Measurements from ENCODE around the gene IPPK. TPM values are rescaled to one million over a fixed set of nuclear protein-coding genes. Genes with fewer than 3 reads are reported as not detected.

IPPK gene
- total RNA-seq, 5 donors from 2014 or later (not counting 1 experiment from before 2014, with no cell fraction given): 7.5 to 9.6 (median 8.3) TPM

DNA sequence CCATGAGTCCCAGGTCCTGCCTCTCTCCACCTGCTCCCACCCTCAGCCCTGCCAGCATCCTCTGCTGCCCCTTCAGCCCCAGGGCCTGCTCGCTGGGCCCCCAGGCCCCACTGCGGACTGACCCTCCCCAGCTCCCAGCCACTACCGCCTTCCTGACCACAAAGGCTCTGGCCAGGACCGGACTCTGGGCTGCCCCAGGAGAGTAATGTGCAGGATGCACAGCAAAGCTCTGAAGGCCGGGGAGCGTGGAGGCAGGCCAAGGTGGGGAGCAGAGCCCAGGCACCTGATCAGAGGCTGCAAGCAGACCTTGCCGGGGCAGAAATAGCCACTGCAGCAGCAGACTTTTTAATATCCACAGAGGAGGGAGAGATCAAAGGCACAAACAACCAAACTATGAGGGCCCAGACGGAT, 27.9 kb downstream of the IPPK start:
- H3K27me3 ChIP-seq (replicated peaks in 1 of 2; ENCODE audit: control insufficient read depth in 2 of 2, extremely low read depth in 1 of 2, insufficient read depth in 2 of 2, low read length in 1 of 2): no peaks in the 10 kb centered on the region
- ChIA-PET POLR2A (no interaction called here), CTCF (no interaction called here)
- Mint-ChIP-seq H3K36me3 (peaks cover 71% of the 10 kb centered on the region), H3K4me1 (no peaks in the 10 kb centered on the region), H3K9me3 (peaks cover 0 to 18% (median 10%) of the 10 kb centered on the region in 3 donors), H3K4me3 (no peak overlapping the region), H3K27ac (no peak overlapping the region), H3K27me3 (no peaks in the 10 kb centered on the region)
- no peaks in the 10 kb centered on the region for H3K4me1 ChIP-seq (ENCODE audit: control insufficient read depth in 1 of 2, extremely low read depth in 1 of 2, insufficient read depth in 2 of 2, low read length in 2 of 2)
- H3K9me3 ChIP-seq: no peaks in the 10 kb centered on the region
- DNase-seq: no peak
- peaks cover 17 to 85% of the 10 kb centered on the region in 2 donors for H3K36me3 ChIP-seq (ENCODE audit: control insufficient read depth in 2 of 2, extremely low read depth in 1 of 2, insufficient read depth in 1 of 2, low read length in 1 of 2)
- no peak overlapping the region for H3K27ac ChIP-seq (ENCODE audit: low read length)
- WGBS (ENCODE audit: insufficient coverage): 100% methylated on average over 4 of the region's 8 CpGs
- no peak overlapping the region for H3K4me3 ChIP-seq (ENCODE audit: control insufficient read depth in 1 of 2, extremely low read depth in 1 of 2, low read length in 1 of 2)
- ATAC-seq (replicated peaks in 1 of 4): no peak

DNA sequence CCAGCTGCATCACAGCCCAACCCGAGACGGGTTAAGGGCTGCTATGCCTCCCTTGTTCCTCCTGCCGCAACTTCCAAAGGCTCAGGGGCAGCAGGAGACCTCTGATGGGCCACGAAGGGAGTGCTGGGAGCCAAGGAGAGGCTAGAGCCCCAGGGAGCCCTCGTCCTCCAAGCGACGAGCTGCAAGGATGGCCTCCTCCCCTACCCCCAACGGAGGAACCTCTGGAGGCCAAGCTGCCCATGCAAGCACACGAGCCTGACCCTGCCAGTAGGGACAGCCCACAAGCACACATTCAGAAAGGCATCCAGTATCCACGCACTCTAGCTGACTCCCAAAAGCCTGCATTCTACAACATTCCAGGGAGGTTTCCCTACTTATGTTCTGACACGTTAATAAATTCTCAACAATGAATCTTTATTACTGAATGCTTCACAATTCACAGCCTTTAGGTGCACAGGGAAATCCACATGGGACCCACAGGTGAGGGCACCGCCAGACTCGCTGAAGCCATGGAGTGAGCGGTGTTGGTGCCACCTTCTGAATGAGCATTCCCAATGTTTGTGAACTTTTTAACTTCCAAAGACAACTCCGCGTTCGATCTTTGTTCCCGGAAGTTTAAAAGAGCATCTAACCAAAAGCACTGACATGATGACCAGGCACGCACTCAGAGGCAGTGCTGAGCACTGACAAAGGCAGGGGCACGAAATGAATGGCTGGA, 28.7 kb downstream of the IPPK start:
- ATAC-seq (replicated peaks in 1 of 4) (no peak), DNase-seq (no peak)
- Histone ChIP-seq H3K27ac (ENCODE audit: low read length) (no peak overlapping the region), H3K9me3 (no peaks in the 10 kb centered on the region), H3K36me3 (ENCODE audit: control insufficient read depth in 2 of 2, extremely low read depth in 1 of 2, insufficient read depth in 1 of 2, low read length in 1 of 2) (peaks cover 24 to 80% of the 10 kb centered on the region in 2 donors), H3K4me1 (ENCODE audit: control insufficient read depth in 1 of 2, extremely low read depth in 1 of 2, insufficient read depth in 2 of 2, low read length in 2 of 2) (no peaks in the 10 kb centered on the region), H3K4me3 (ENCODE audit: control insufficient read depth in 1 of 2, extremely low read depth in 1 of 2, low read length in 1 of 2) (no peak overlapping the region), H3K27me3 (replicated peaks in 1 of 2; ENCODE audit: control insufficient read depth in 2 of 2, extremely low read depth in 1 of 2, insufficient read depth in 2 of 2, low read length in 1 of 2) (no peaks in the 10 kb centered on the region)
- Mint-ChIP-seq H3K4me3 (no peak overlapping the region), H3K4me1 (no peaks in the 10 kb centered on the region), H3K36me3 (peaks cover 66% of the 10 kb centered on the region), H3K27ac (no peak overlapping the region), H3K27me3 (no peaks in the 10 kb centered on the region), H3K9me3 (peaks cover 0 to 17% (median 9%) of the 10 kb centered on the region in 3 donors)
- ChIA-PET CTCF (no interaction called here), POLR2A (interaction anchor here in 1 of 2 donors (0.6 kb wide), 1 partner anchor 349 kb away, joined by 9 read pairs; no protein-coding TSS in a partner anchor)
- WGBS (ENCODE audit: insufficient coverage): 99% methylated on average over 16 of the region's 20 CpGs

DNA sequence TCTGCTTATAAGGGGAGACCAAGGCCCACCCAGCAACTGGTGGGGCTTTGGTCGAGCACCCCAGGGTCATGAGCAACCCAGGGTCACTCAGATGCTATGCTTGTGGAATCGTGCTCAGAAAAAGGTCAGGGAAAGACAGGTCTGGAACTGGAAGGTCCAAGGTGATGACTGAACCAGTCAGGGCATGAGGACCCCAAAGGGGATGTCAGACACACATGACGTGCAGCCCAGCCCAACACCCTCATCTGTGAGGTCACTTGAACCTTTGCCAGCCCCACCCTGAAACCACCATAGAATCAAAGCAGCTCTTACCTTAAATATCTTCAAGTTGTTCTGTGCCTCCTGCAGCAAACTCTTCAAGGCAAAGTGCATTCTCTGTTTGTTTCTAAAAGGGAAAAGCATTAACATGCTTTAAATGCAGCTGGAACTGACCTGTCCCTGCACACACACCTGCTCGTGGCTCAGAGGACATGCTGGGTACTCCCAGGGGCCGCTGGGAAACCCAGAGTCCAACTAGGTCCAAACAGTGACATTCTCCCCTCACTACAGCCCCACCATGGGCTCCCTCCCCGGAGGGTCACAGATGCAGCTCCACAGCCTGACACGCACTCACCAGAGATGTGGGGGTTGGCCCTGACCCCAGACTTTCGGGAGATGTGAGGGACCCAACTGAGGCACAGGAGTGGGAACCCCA, 29.4 kb downstream of the IPPK start:
- Histone ChIP-seq H3K27me3 (replicated peaks in 1 of 2; ENCODE audit: control insufficient read depth in 2 of 2, extremely low read depth in 1 of 2, insufficient read depth in 2 of 2, low read length in 1 of 2) (no peaks in the 10 kb centered on the region), H3K9me3 (no peaks in the 10 kb centered on the region), H3K4me3 (ENCODE audit: control insufficient read depth in 1 of 2, extremely low read depth in 1 of 2, low read length in 1 of 2) (no peak overlapping the region), H3K4me1 (ENCODE audit: control insufficient read depth in 1 of 2, extremely low read depth in 1 of 2, insufficient read depth in 2 of 2, low read length in 2 of 2) (no peaks in the 10 kb centered on the region), H3K36me3 (ENCODE audit: control insufficient read depth in 2 of 2, extremely low read depth in 1 of 2, insufficient read depth in 1 of 2, low read length in 1 of 2) (peaks cover 29 to 80% of the 10 kb centered on the region in 2 donors), H3K27ac (ENCODE audit: low read length) (no peak overlapping the region)
- 94% methylated on average over 6 of the region's 8 CpGs for WGBS (ENCODE audit: insufficient coverage)
- CTCF ChIA-PET: no interaction called here
- no peak overlapping the region for H3K4me3 Mint-ChIP-seq
- H3K9me3 Mint-ChIP-seq: peaks cover 0 to 9% (median 4%) of the 10 kb centered on the region in 3 donors
- H3K27ac Mint-ChIP-seq: no peak overlapping the region
- no peak for DNase-seq
- H3K27me3 Mint-ChIP-seq: no peaks in the 10 kb centered on the region
- no peaks in the 10 kb centered on the region for H3K4me1 Mint-ChIP-seq
- POLR2A ChIA-PET: interaction anchor here in 1 of 2 donors (0.6 kb wide), 1 partner anchor 349 kb away, joined by 9 read pairs; no protein-coding TSS in a partner anchor
- H3K36me3 Mint-ChIP-seq: peaks cover 66% of the 10 kb centered on the region
- ATAC-seq (replicated peaks in 1 of 4): no peak

DNA sequence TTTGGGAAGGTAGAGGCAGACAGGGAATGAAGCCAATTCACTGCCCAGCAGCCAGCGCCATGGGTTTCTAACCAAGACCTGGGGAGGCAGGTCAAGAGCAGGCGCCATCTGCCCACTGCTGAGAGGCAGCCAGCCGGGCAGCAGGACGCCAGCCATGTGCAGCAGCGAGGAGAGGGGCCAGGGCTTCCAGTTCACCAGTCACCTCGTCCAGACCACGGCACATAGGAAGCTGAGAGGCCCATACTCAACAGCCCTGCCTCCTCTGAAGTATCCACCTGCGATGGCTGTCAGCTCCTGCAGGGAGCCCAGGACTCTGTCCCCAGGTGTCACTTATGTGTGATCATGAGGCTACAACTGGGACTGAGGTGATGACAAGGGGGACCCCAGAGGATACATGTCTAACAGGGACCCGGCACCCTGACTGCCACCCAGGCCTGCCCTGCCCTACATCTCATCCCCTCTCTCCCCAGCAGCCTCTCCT, 30.1 kb downstream of the IPPK start:
- Mint-ChIP-seq H3K4me1 (no peaks in the 10 kb centered on the region), H3K27me3 (no peaks in the 10 kb centered on the region), H3K4me3 (no peak overlapping the region), H3K36me3 (peaks cover 64% of the 10 kb centered on the region), H3K9me3 (peaks cover 0 to 2% (median 1%) of the 10 kb centered on the region in 3 donors), H3K27ac (no peak overlapping the region)
- ATAC-seq (replicated peaks in 1 of 4): no peak
- Histone ChIP-seq H3K27ac (ENCODE audit: low read length) (no peak overlapping the region), H3K36me3 (ENCODE audit: control insufficient read depth in 2 of 2, extremely low read depth in 1 of 2, insufficient read depth in 1 of 2, low read length in 1 of 2) (peaks cover 26 to 80% of the 10 kb centered on the region in 2 donors), H3K4me1 (ENCODE audit: control insufficient read depth in 1 of 2, extremely low read depth in 1 of 2, insufficient read depth in 2 of 2, low read length in 2 of 2) (peaks cover 0 to 1% of the 10 kb centered on the region in 2 experiments), H3K4me3 (ENCODE audit: control insufficient read depth in 1 of 2, extremely low read depth in 1 of 2, low read length in 1 of 2) (no peak overlapping the region), H3K9me3 (no peaks in the 10 kb centered on the region), H3K27me3 (replicated peaks in 1 of 2; ENCODE audit: control insufficient read depth in 2 of 2, extremely low read depth in 1 of 2, insufficient read depth in 2 of 2, low read length in 1 of 2) (no peaks in the 10 kb centered on the region)
- no peak for DNase-seq
- POLR2A ChIA-PET: no interaction called here
- CTCF ChIA-PET: no interaction called here
- 98% methylated on average over 7 of the region's 9 CpGs for WGBS (ENCODE audit: insufficient coverage)

DNA sequence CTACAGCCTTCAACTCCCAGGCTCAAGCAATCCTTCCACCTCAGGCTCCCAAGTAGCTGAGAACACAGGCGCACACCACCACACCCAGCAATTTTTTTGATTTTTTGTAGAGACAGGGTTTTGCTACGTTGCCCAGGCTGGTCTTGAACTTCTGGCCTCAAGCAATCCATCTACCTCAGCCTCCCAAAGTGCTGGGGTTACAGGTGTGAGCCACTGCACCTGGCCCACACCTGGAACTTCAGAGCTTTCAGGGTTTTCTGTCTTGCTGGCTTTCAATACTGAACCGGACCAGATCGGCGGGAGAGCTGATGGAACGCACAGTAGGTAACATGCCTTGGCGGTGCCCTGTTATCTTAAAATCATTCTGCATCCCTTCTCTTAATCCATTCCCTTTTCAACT, 30.8 kb downstream of the IPPK start:
- no peaks in the 10 kb centered on the region for H3K4me1 Mint-ChIP-seq
- no peaks in the 10 kb centered on the region for H3K27me3 Mint-ChIP-seq
- ATAC-seq (replicated peaks in 1 of 4): no peak
- Histone ChIP-seq H3K27me3 (replicated peaks in 1 of 2; ENCODE audit: control insufficient read depth in 2 of 2, extremely low read depth in 1 of 2, insufficient read depth in 2 of 2, low read length in 1 of 2) (no peaks in the 10 kb centered on the region), H3K27ac (ENCODE audit: low read length) (no peak overlapping the region), H3K9me3 (no peaks in the 10 kb centered on the region), H3K4me3 (ENCODE audit: control insufficient read depth in 1 of 2, extremely low read depth in 1 of 2, low read length in 1 of 2) (no peak overlapping the region), H3K36me3 (ENCODE audit: control insufficient read depth in 2 of 2, extremely low read depth in 1 of 2, insufficient read depth in 1 of 2, low read length in 1 of 2) (peaks cover 24 to 79% of the 10 kb centered on the region in 2 donors), H3K4me1 (ENCODE audit: control insufficient read depth in 1 of 2, extremely low read depth in 1 of 2, insufficient read depth in 2 of 2, low read length in 2 of 2) (peaks cover 0 to 2% of the 10 kb centered on the region in 2 experiments)
- H3K27ac Mint-ChIP-seq: no peak overlapping the region
- ChIA-PET POLR2A (no interaction called here), CTCF (interaction anchor here in 1 of 2 donors (0.7 kb wide), 1 partner anchor 864 kb away, joined by 4 read pairs; no protein-coding TSS in a partner anchor)
- H3K36me3 Mint-ChIP-seq: peaks cover 64% of the 10 kb centered on the region
- DNase-seq: no peak
- H3K9me3 Mint-ChIP-seq: no peaks in the 10 kb centered on the region
- H3K4me3 Mint-ChIP-seq: no peak overlapping the region
- 98% methylated on average over 6 of the region's 7 CpGs for WGBS (ENCODE audit: insufficient coverage)

DNA sequence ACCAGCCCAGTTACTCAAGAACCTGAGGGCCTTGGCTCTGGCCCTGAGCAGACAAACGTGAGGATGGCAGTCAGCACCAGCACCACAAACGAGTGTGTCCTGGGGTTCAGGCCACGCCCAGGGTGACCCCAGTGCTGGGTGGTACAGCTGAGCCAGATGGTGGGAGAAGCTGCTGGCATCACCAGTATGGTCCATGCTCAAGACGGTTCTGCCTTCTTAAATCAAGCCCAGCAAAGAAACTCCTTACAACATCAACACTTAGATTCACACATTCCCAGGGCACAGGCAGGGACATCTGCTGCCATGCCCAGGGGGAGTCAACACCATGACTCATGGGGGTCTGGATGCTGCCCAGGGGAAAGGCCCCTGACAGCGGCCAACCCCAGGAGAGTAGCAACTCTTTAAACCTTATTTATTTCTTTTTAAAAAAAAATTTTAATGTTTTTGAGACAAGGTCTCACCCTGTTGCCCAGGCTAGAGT, 31.3 kb downstream of the IPPK start:
- Mint-ChIP-seq H3K36me3 (peaks cover 59% of the 10 kb centered on the region), H3K9me3 (no peaks in the 10 kb centered on the region), H3K27me3 (no peaks in the 10 kb centered on the region), H3K27ac (no peak overlapping the region), H3K4me1 (no peaks in the 10 kb centered on the region), H3K4me3 (no peak overlapping the region)
- Histone ChIP-seq H3K27me3 (replicated peaks in 1 of 2; ENCODE audit: control insufficient read depth in 2 of 2, extremely low read depth in 1 of 2, insufficient read depth in 2 of 2, low read length in 1 of 2) (no peaks in the 10 kb centered on the region), H3K36me3 (ENCODE audit: control insufficient read depth in 2 of 2, extremely low read depth in 1 of 2, insufficient read depth in 1 of 2, low read length in 1 of 2) (peaks cover 24 to 79% of the 10 kb centered on the region in 2 donors), H3K4me3 (ENCODE audit: control insufficient read depth in 1 of 2, extremely low read depth in 1 of 2, low read length in 1 of 2) (no peak overlapping the region), H3K9me3 (no peaks in the 10 kb centered on the region), H3K4me1 (ENCODE audit: control insufficient read depth in 1 of 2, extremely low read depth in 1 of 2, insufficient read depth in 2 of 2, low read length in 2 of 2) (peaks cover 0 to 2% of the 10 kb centered on the region in 2 experiments), H3K27ac (ENCODE audit: low read length) (no peak overlapping the region)
- WGBS (ENCODE audit: insufficient coverage): 95% methylated on average over 4 of the region's 5 CpGs
- DNase-seq: no peak
- POLR2A ChIA-PET: no interaction called here
- ATAC-seq (replicated peaks in 1 of 4): no peak
- CTCF ChIA-PET: interaction anchor here in 1 of 2 donors (0.7 kb wide), 1 partner anchor 863 kb away, joined by 4 read pairs; no protein-coding TSS in a partner anchor
